ENCODE results near the gene GNAI3.
A peak's percentile ranks its signal among the peaks of the same experiment; 100 is the strongest.
"Not testable (repeated sequence)": the region's sequence is repeated elsewhere in the genome, so short reads cannot be mapped to it uniquely, and the experiment has no call there.

Gene GNAI3

DNA sequence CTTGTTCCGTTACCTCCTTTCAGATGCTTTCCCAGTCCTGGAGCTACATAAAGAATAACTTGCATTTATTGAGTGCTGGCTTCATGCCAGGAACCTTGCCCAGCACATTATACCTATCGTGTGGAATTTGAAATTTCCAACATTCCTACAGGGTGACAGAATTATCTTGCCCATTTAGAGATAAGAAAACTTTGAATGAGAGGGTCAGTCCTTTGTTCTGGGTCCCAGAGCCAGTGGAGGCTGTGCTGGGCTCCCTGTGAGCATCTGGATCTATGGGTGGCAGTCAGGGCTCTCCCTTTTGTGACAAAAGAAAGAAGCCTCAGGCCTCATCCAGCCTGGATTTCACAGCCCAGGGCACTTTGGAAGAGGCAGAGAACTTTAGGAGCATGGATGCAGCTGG lies 110.7 kb downstream of the GNAI3 start:
- no peak overlapping the region for H4K8ac ChIP-seq (ENCODE audit: low read depth, low read length)
- no peak overlapping the region for H3K18ac ChIP-seq (ENCODE audit: low read length)
- no peak overlapping the region for H2BK15ac ChIP-seq (replicated peaks; ENCODE audit: low read depth)
- H2AK5ac ChIP-seq (ENCODE audit: low read length), result no peak overlapping the region
- H2BK5ac ChIP-seq (ENCODE audit: low read length), result no peak overlapping the region
- H3K27me3 ChIP-seq (ENCODE audit: insufficient read depth, low read length, poor library complexity), result peaks cover 3% of the 10 kb centered on the region
- H3K27ac ChIP-seq (ENCODE audit: low read depth, low read length), result no peak overlapping the region
- H3K4me1 ChIP-seq (ENCODE audit: control insufficient read depth, low read depth, low read length), result peaks cover 2% of the 10 kb centered on the region
- WGBS (ENCODE audit: extremely low coverage, insufficient coverage, low lambda C conversion rate), result no CpG with 5 or more reads among the region's 2 CpGs
- H3K4me2 ChIP-seq (ENCODE audit: low read length), result no peak overlapping the region
- peak; percentile 24 for DNase-seq
- no peak overlapping the region for H3K4ac ChIP-seq (ENCODE audit: low read depth, low read length)
- H3K4me3 ChIP-seq (ENCODE audit: low read length), result no peak overlapping the region
- no peak overlapping the region for H3K9ac ChIP-seq (ENCODE audit: low read length)
- H3K23ac ChIP-seq (ENCODE audit: low read length), result no peak overlapping the region
- no peaks in the 10 kb centered on the region for H3K36me3 ChIP-seq (ENCODE audit: control insufficient read depth, insufficient read depth, low read length)
- H3K79me2 ChIP-seq (ENCODE audit: control insufficient read depth, insufficient read depth, low read length), result no peaks in the 10 kb centered on the region
- no peak overlapping the region for H3K56ac ChIP-seq (ENCODE audit: low read length)
- no peak overlapping the region for H2BK120ac ChIP-seq (ENCODE audit: low read depth, low read length)
- H4K5ac ChIP-seq (ENCODE audit: low read length), result no peak overlapping the region
- no peaks in the 10 kb centered on the region for H3K79me1 ChIP-seq (ENCODE audit: low read length)

DNA sequence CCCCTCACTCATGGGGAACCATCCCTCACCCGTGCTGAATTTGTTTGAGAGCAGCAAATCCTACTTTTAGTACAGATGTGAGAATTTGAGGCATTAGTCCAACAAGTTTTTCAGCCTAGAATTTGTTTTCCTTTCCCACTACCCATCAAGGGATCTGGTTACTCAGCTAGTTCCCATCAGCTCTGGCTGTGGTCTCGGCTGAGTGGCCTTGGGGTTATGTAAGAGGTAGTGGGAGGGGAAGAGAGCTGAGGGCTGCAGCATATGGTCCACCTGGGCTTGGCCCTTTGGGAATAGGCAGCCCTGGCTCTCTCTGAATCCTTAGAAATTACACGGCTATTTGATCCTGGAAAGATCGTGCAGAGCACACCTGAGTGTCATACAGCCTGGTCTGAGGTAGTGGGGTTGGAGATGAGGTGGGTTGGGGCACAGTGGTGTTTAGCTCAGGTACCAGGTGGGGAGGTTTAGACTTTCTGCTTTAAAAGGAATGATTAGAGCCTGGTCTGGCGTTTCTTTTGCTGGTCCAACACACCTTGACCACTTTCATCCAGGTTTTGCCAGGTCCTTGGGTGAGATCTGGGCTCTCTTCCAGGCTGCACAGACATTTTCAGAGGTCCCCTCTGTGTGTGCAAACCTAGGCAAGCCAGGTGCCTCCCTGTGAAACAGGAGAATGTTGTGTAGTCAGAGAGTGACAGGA lies 111.7 kb downstream of the GNAI3 start:
- Histone ChIP-seq H3K79me2 (ENCODE audit: control insufficient read depth, insufficient read depth, low read length) (no peaks in the 10 kb centered on the region), H4K8ac (ENCODE audit: low read depth, low read length) (no peak overlapping the region), H2AK5ac (ENCODE audit: low read length) (no peak overlapping the region), H3K27ac (ENCODE audit: low read depth, low read length) (no peak overlapping the region), H2BK5ac (ENCODE audit: low read length) (no peak overlapping the region), H3K4me3 (ENCODE audit: low read length) (no peak overlapping the region), H3K36me3 (ENCODE audit: control insufficient read depth, insufficient read depth, low read length) (no peaks in the 10 kb centered on the region), H2BK120ac (ENCODE audit: low read depth, low read length) (no peak overlapping the region), H3K4me1 (ENCODE audit: control insufficient read depth, low read depth, low read length) (peaks cover 2% of the 10 kb centered on the region), H3K56ac (ENCODE audit: low read length) (no peak overlapping the region), H3K23ac (ENCODE audit: low read length) (no peak overlapping the region), H2BK15ac (replicated peaks; ENCODE audit: low read depth) (no peak overlapping the region), H3K9ac (ENCODE audit: low read length) (no peak overlapping the region), H3K4me2 (ENCODE audit: low read length) (no peak overlapping the region), H3K4ac (ENCODE audit: low read depth, low read length) (no peak overlapping the region), H3K79me1 (ENCODE audit: low read length) (no peaks in the 10 kb centered on the region), H4K5ac (ENCODE audit: low read length) (no peak overlapping the region), H3K27me3 (ENCODE audit: insufficient read depth, low read length, poor library complexity) (no peaks in the 10 kb centered on the region), H3K18ac (ENCODE audit: low read length) (no peak overlapping the region)
- DNase-seq, result no peak
- whole genome bisulfite sequencing (ENCODE audit: extremely low coverage, insufficient coverage, low lambda C conversion rate), result no CpG with 5 or more reads among the region's 5 CpGs

DNA sequence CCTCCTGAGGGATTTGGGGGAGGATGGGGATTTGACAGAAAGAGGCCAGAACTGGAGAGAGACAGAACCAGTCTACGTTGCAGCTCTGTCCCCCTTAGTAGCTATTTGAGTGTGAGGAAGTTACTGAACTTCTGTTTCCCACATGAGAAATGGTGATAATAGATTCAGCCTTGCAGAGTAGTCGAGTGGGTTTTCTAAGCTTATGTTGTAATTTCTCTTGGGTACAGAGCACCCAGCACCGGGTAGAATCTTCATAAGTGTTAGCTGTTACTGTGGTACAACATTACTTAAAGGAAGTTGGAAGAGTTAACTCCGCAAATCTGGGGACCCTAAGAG lies 112.2 kb downstream of the GNAI3 start:
- H3K4me1 ChIP-seq (ENCODE audit: control insufficient read depth, low read depth, low read length); H4K8ac ChIP-seq (ENCODE audit: low read depth, low read length); H4K5ac ChIP-seq (ENCODE audit: low read length); H3K4me2 ChIP-seq (ENCODE audit: low read length); H3K79me2 ChIP-seq (ENCODE audit: control insufficient read depth, insufficient read depth, low read length); H3K9ac ChIP-seq (ENCODE audit: low read length); H3K27ac ChIP-seq (ENCODE audit: low read depth, low read length); H3K18ac ChIP-seq (ENCODE audit: low read length); H3K4me3 ChIP-seq (ENCODE audit: low read length); H3K36me3 ChIP-seq (ENCODE audit: control insufficient read depth, insufficient read depth, low read length); H2AK5ac ChIP-seq (ENCODE audit: low read length); H3K23ac ChIP-seq (ENCODE audit: low read length); H3K27me3 ChIP-seq (ENCODE audit: insufficient read depth, low read length, poor library complexity); H3K4ac ChIP-seq (ENCODE audit: low read depth, low read length); H3K56ac ChIP-seq (ENCODE audit: low read length); H2BK15ac ChIP-seq (replicated peaks; ENCODE audit: low read depth); DNase-seq; H3K79me1 ChIP-seq (ENCODE audit: low read length); H2BK5ac ChIP-seq (ENCODE audit: low read length); H2BK120ac ChIP-seq (ENCODE audit: low read depth, low read length): not testable (repeated sequence)
- no CpG with 5 or more reads among the region's 4 CpGs for WGBS (ENCODE audit: extremely low coverage, insufficient coverage, low lambda C conversion rate)

DNA sequence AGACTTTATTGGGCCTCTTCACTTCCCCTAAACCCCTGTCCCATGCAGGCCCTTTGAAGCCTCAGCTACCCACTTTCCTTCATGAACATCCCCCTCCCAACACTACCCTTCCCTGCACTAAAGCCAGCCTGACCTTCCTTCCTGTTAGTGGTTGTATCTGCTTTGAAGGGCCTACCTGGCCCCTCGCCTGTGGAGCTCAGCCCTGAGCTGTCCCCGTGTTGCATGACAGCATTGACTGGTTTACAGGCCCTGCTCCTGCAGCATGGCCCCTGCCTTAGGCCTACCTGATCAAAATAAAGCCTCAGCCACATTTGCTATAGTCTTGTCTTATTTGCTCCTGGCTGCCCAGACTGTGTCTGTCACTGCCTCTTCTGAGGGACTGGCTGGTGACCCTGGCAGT lies 113.0 kb downstream of the GNAI3 start:
- Histone ChIP-seq H3K4ac (ENCODE audit: low read depth, low read length) (no peak overlapping the region), H3K9ac (ENCODE audit: low read length) (no peak overlapping the region), H2AK5ac (ENCODE audit: low read length) (no peak overlapping the region), H3K18ac (ENCODE audit: low read length) (no peak overlapping the region), H3K4me1 (ENCODE audit: control insufficient read depth, low read depth, low read length) (no peaks in the 10 kb centered on the region), H3K27me3 (ENCODE audit: insufficient read depth, low read length, poor library complexity) (no peaks in the 10 kb centered on the region), H2BK5ac (ENCODE audit: low read length) (no peak overlapping the region), H3K23ac (ENCODE audit: low read length) (no peak overlapping the region), H3K56ac (ENCODE audit: low read length) (no peak overlapping the region), H4K8ac (ENCODE audit: low read depth, low read length) (no peak overlapping the region), H3K4me3 (ENCODE audit: low read length) (no peak overlapping the region), H4K5ac (ENCODE audit: low read length) (no peak overlapping the region), H3K79me2 (ENCODE audit: control insufficient read depth, insufficient read depth, low read length) (no peaks in the 10 kb centered on the region), H3K36me3 (ENCODE audit: control insufficient read depth, insufficient read depth, low read length) (no peaks in the 10 kb centered on the region), H2BK15ac (replicated peaks; ENCODE audit: low read depth) (no peak overlapping the region), H3K27ac (ENCODE audit: low read depth, low read length) (no peak overlapping the region), H2BK120ac (ENCODE audit: low read depth, low read length) (no peak overlapping the region), H3K79me1 (ENCODE audit: low read length) (no peaks in the 10 kb centered on the region), H3K4me2 (ENCODE audit: low read length) (no peak overlapping the region)
- WGBS (ENCODE audit: extremely low coverage, insufficient coverage, low lambda C conversion rate), result no CpG with 5 or more reads among the region's 2 CpGs
- DNase-seq, result no peak

DNA sequence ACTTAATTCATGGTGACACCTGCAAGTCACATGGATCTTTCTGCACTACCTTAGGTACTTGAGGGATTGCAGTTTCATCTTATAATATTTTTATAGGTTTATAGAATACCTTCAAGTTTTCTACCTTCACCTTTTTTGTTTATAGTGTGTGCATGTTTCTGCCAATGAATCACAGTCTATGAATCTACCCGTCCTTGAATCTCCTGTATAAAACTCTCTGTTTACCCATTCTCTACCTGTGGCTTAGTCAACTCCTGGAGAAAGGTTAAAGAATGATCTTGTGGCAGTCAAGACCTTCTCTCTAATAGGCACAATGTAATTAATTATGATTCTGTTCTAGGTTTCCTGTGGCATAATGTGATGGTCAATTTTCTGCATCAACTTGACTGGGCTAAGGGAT lies 116.3 kb downstream of the GNAI3 start:
- H3K36me3 ChIP-seq (ENCODE audit: control insufficient read depth, insufficient read depth, low read length), result no peaks in the 10 kb centered on the region
- no peaks in the 10 kb centered on the region for H3K79me1 ChIP-seq (ENCODE audit: low read length)
- H3K27ac ChIP-seq (ENCODE audit: low read depth, low read length), result no peak overlapping the region
- H3K27me3 ChIP-seq (ENCODE audit: insufficient read depth, low read length, poor library complexity), result no peaks in the 10 kb centered on the region
- no peak overlapping the region for H2BK15ac ChIP-seq (replicated peaks; ENCODE audit: low read depth)
- H4K5ac ChIP-seq (ENCODE audit: low read length), result no peak overlapping the region
- no peak overlapping the region for H3K9ac ChIP-seq (ENCODE audit: low read length)
- no peak overlapping the region for H3K18ac ChIP-seq (ENCODE audit: low read length)
- H2BK120ac ChIP-seq (ENCODE audit: low read depth, low read length), result no peak overlapping the region
- no peak overlapping the region for H2BK5ac ChIP-seq (ENCODE audit: low read length)
- H3K4me3 ChIP-seq (ENCODE audit: low read length), result no peak overlapping the region
- H3K23ac ChIP-seq (ENCODE audit: low read length), result no peak overlapping the region
- no peak overlapping the region for H3K4me2 ChIP-seq (ENCODE audit: low read length)
- H3K4me1 ChIP-seq (ENCODE audit: control insufficient read depth, low read depth, low read length), result no peaks in the 10 kb centered on the region
- no peaks in the 10 kb centered on the region for H3K79me2 ChIP-seq (ENCODE audit: control insufficient read depth, insufficient read depth, low read length)
- no peak overlapping the region for H3K56ac ChIP-seq (ENCODE audit: low read length)
- H2AK5ac ChIP-seq (ENCODE audit: low read length), result no peak overlapping the region
- no peak overlapping the region for H4K8ac ChIP-seq (ENCODE audit: low read depth, low read length)
- H3K4ac ChIP-seq (ENCODE audit: low read depth, low read length), result no peak overlapping the region
- no CpG with 5 or more reads among the region's 1 CpG for WGBS (ENCODE audit: extremely low coverage, insufficient coverage, low lambda C conversion rate)
- no peak for DNase-seq

DNA sequence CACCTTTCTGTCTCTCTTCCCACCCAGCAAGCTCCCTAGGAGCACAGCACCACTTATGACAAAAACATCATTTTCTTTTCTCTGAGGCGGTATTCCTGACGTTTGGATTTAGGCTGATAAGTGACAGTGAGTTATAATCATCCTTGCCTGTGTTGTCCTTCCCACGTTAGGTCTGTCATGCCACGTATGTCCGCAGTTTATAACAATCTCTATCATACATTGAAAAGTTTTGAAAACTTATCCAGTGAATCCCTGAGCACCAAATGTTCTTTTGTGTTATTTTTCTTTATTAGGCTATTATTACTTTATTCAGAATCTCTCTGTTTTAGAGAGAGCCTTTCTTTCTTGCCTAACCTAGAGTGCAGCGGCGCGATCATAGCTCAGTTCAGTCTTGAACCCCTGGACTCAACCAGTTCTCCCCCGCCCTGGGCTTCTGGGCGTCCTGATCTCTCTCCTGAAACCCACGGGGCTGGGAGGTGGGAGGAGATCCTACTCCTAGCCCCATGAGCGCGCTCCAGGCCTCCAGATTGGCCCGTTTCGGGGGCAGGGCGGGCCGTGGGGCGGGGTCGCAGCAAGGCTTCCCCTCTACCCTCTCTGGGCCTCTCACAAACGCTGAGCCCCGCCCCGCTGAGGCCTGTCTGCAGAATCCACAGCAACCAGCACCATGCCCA lies 119.2 kb downstream of the GNAI3 start, which contains the start of gene GSTM2:
Gene GSTM2, plus strand, starts transcription at position 606 of the 671 bp plus-strand sequence. Its CDS starts 59 bp downstream, at position 665.
- H3K56ac ChIP-seq (ENCODE audit: low read length), result peak within 1 kb of the TSS; percentile 50
- H2BK5ac ChIP-seq (ENCODE audit: low read length), result no peak within 1 kb of the TSS
- peak within 1 kb of the TSS; percentile 40 for H3K4me2 ChIP-seq (ENCODE audit: low read length)
- no peaks in the 10 kb centered on the region for H3K27me3 ChIP-seq (ENCODE audit: insufficient read depth, low read length, poor library complexity)
- no peak within 1 kb of the TSS for H3K4ac ChIP-seq (ENCODE audit: low read depth, low read length)
- no peak within 1 kb of the TSS for H4K8ac ChIP-seq (ENCODE audit: low read depth, low read length)
- peak within 1 kb of the TSS; percentile 66 for H3K23ac ChIP-seq (ENCODE audit: low read length)
- no peak within 1 kb of the TSS for H2AK5ac ChIP-seq (ENCODE audit: low read length)
- peak within 1 kb of the TSS; percentile 49 for H3K9ac ChIP-seq (ENCODE audit: low read length)
- DNase-seq, result peak; percentile 93
- H3K36me3 ChIP-seq (ENCODE audit: control insufficient read depth, insufficient read depth, low read length), result no peaks in the 10 kb centered on the region
- H4K5ac ChIP-seq (ENCODE audit: low read length), result no peak within 1 kb of the TSS
- H3K79me1 ChIP-seq (ENCODE audit: low read length), result no peaks in the 10 kb centered on the region
- WGBS (ENCODE audit: extremely low coverage, insufficient coverage, low lambda C conversion rate), result no CpG with 5 or more reads among the region's 22 CpGs
- H3K18ac ChIP-seq (ENCODE audit: low read length), result peak within 1 kb of the TSS; percentile 32
- H3K79me2 ChIP-seq (ENCODE audit: control insufficient read depth, insufficient read depth, low read length), result no peaks in the 10 kb centered on the region
- H3K27ac ChIP-seq (ENCODE audit: low read depth, low read length), result no peak within 1 kb of the TSS
- H2BK120ac ChIP-seq (ENCODE audit: low read depth, low read length), result no peak within 1 kb of the TSS
- H3K4me3 ChIP-seq (ENCODE audit: low read length), result no peak within 1 kb of the TSS
- no peaks in the 10 kb centered on the region for H3K4me1 ChIP-seq (ENCODE audit: control insufficient read depth, low read depth, low read length)
- H2BK15ac ChIP-seq (replicated peaks; ENCODE audit: low read depth), result no peak within 1 kb of the TSS
